ENCODE measurements around the gene WEE2. TPM values are rescaled to one million over a fixed set of nuclear protein-coding genes. Genes with fewer than 3 reads are reported as not detected.
"Not testable (repeated sequence)": the region's sequence is repeated elsewhere in the genome, so short reads cannot be mapped to it uniquely, and the experiment has no call there.

The WEE2 gene
- total RNA-seq, 1 donor: not detected

DNA sequence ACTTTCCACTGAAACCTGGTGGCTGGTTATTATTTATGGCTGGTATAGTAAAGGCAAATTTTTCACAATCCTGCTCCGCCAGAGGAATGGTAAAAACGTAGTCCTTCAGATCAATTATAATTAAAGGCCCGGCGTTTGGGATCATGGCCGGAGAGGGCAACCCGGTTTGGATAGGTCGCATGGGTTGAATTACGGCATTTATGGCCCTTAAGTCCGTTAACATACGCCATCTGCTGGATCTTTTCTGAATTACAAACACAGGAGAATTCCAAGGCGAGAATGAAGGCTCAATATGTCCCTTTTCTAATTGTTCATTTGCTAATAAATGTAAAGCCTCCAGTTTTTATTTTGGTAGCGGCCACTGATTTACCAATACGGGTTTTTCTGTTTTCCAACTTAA, 44.5 kb downstream of the WEE2 start:
- no peak for DNase-seq (ENCODE audit: low read depth)
- peak; percentile 19 for TF ChIP-seq CTCF (IDR thresholded peaks at IDR 0.05; ENCODE audit: insufficient read depth, low read depth, low read length)
- no peak overlapping the region for H3K4me3 ChIP-seq (ENCODE audit: low read depth, low read length)

DNA sequence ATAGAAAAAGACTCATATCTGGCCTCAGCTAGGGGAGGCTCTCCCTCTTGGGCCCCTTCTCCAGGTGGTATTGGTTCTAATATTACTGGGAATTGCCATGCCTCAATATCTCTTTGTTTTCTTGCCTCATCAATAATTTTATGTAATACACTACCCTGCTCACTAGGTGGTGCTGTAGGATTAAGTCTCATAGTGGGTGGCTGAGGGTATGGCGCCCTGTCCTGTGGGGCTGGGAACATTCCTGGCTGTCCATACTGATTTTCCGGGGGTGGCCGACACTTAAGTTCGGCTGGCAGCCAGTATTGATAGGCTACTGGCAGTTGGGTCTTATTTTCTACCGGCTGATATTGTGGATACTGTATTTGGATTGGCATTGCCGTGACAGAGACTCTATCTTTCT, 46.8 kb downstream of the WEE2 start:
- H3K4me3 ChIP-seq (ENCODE audit: low read depth, low read length): no peak overlapping the region
- DNase-seq (ENCODE audit: low read depth): peak; percentile 9
- peak; percentile 42 for TF ChIP-seq CTCF (IDR thresholded peaks at IDR 0.05; ENCODE audit: insufficient read depth, low read depth, low read length)

- TF ChIP-seq CTCF (IDR thresholded peaks at IDR 0.05; ENCODE audit: insufficient read depth, low read depth, low read length): no peak
- H3K4me3 ChIP-seq (ENCODE audit: low read depth, low read length): no peak within 1 kb of the TSS
- no peak for DNase-seq (ENCODE audit: low read depth)
These were observed 55.6 kb downstream of the WEE2 start, which contains the start of gene TAS2R3 for GRCh38 chr7:141763797-141764196. TSS of gene TAS2R3 (plus strand) at chr7:141764097. CDS start at chr7:141764159, 62 bp downstream.

DNA sequence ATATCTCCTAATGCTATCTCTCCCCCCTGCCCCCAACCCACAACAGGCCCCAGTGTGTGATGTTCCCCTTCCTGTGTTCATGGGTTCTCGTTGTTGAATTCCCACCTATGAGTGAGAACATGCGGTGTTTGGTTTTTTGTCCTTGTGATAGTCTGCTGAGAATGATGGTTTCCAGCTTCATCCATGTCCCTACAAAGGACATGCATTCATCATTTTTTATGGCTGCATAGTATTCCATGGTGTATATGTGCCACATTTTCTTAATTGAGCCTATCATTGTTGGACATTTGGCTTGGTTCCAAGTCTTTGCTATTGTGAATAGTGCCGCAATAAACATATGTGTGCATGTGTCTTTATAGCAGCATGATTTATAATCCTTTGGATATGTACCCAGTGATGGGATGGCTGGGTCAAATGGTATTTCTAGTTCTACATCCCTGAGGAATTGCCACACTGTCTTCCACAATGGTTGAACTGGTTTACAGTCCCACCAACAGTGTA, 62.0 kb downstream of the WEE2 start:
- not testable (repeated sequence) for DNase-seq (ENCODE audit: low read depth)

GRCh38 chr7:141776374-141776773, 68.2 kb downstream of the WEE2 start, which contains the start of gene TAS2R4:
TSS of gene TAS2R4 (plus strand) at chr7:141776674. CDS start at chr7:141778489, 1,815 bp downstream.
- H3K4me3 ChIP-seq (ENCODE audit: low read depth, low read length): no peak within 1 kb of the TSS
- TF ChIP-seq CTCF (IDR thresholded peaks at IDR 0.05; ENCODE audit: insufficient read depth, low read depth, low read length): no peak
- no peak for DNase-seq (ENCODE audit: low read depth)

More for the DNA sequence above, 62.0 kb downstream of the WEE2 start:
- not testable (repeated sequence) for H3K4me3 ChIP-seq (ENCODE audit: low read depth, low read length)

Small RNA genes within 50 kb of the gene (small RNA-seq; reads per million reads assigned to genes)
- gene RNU1-82P: not detected

Other genes with a start within 250 kb of the WEE2 start
- 30.0 and 43.2 TPM in 2 replicates for gene AGK, start 156.9 kb upstream of the WEE2 start, total RNA-seq
- 4.8 and 5.6 TPM in 2 replicates for gene DENND11, start 6.2 kb upstream of the WEE2 start, total RNA-seq
- gene SSBP1, start 30.0 kb downstream of the WEE2 start, total RNA-seq: 105 and 111 TPM in 2 replicates
- gene TAS2R3, start 55.7 kb downstream of the WEE2 start, total RNA-seq: 1.3 and 1.7 TPM in 2 replicates
- gene TAS2R4, start 68.3 kb downstream of the WEE2 start, total RNA-seq: 0.86 and 1.3 TPM in 2 replicates
- gene TAS2R5, start 81.9 kb downstream of the WEE2 start, total RNA-seq: 0.32 and 0.86 TPM in 2 replicates
- gene PRSS37, start 133.1 kb downstream of the WEE2 start, total RNA-seq: not detected in 2 replicates
- gene OR9A4, start 208.0 kb downstream of the WEE2 start, total RNA-seq: not detected in 2 replicates
- not detected in 2 replicates for gene CLEC5A, start 238.6 kb downstream of the WEE2 start, total RNA-seq

Data from fibroblast of villous mesenchyme (primary cell).